IMR-90 (cell line): Measurements from ENCODE around the gene CMTM5. TPM values are rescaled to one million over a fixed set of nuclear protein-coding genes. Genes with fewer than 3 reads are reported as not detected.

Source experiments
- ATAC-seq: fragments of 200-7000 bp; cut with Tn5 transposase; 2 replicates; pipeline ENCODE4 v1.9.1; 2020; ENCODE audit warnings: low read depth, mild to moderate bottlenecking, moderate library complexity
- BruUV-seq: library from RNA; stranded (reverse); fragments of 400-500 nt; replicated peaks from 2 replicates; lab custom pipeline; 2021; lab: Mats Ljungman, UMichigan
- CTCF ChIA-PET: fragments of 300-600 bp; formaldehyde crosslinking; extraction: SDS; loops from one replicate; lab custom pipeline; 2021; ENCODE audit warnings: antibody characterized with exemption; lab: Yijun Ruan, JAX
- POLR2A ChIA-PET: fragments of 300-600 bp; sonication (Branson Sonifier 250); formaldehyde crosslinking; loops from one replicate; lab custom pipeline; 2022; ENCODE audit warnings: antibody characterized with exemption; ENCODE audit not compliant: unreplicated experiment; lab: Charles Lee
- DNase-seq: peaks from one replicate; pipeline ENCODE4 v3.0.0; 2013
- H2AFZ ChIP-seq: replicated peaks from 2 replicates; pipeline ENCODE3; 2013; ENCODE audit warnings: low read length, mild to moderate bottlenecking; ENCODE audit not compliant: poor library complexity
- H2AK5ac ChIP-seq: 2 replicates; pipeline ENCODE4 v1.6.1; 2013; ENCODE audit warnings: low read depth, low read length, inconsistent platforms
- H2AK9ac ChIP-seq: replicated peaks from 2 replicates; pipeline ENCODE3; 2013; ENCODE audit warnings: mild to moderate bottlenecking, low read depth, low read length, moderate library complexity; ENCODE audit not compliant: poor library complexity
- H2BK120ac ChIP-seq: 2 replicates; pipeline ENCODE4 v1.6.1; 2013; ENCODE audit warnings: low read depth, low read length, inconsistent platforms
- H2BK15ac ChIP-seq: 3 replicates; pipeline ENCODE4 v1.6.1; 2013; ENCODE audit warnings: low read depth, low read length, inconsistent platforms
- H2BK20ac ChIP-seq: 2 replicates; pipeline ENCODE4 v1.6.1; 2013; ENCODE audit warnings: low read depth, mild to moderate bottlenecking, inconsistent platforms, low read length, moderate library complexity
- H2BK5ac ChIP-seq: 2 replicates; pipeline ENCODE4 v1.6.1; 2013; ENCODE audit warnings: mild to moderate bottlenecking, low read depth, low read length, inconsistent platforms; ENCODE audit not compliant: poor library complexity, severe bottlenecking
- H3K14ac ChIP-seq: replicated peaks from 2 replicates; pipeline ENCODE4 v1.6.1; 2013; ENCODE audit warnings: low read depth, low read length, inconsistent platforms
- H3K18ac ChIP-seq: 2 replicates; pipeline ENCODE4 v1.6.1; 2013; ENCODE audit warnings: low read depth, low read length, control low read depth
- H3K23ac ChIP-seq: 2 replicates; pipeline ENCODE4 v1.6.1; 2013; ENCODE audit warnings: low read depth, low read length, inconsistent platforms
- H3K27ac ChIP-seq: 2 replicates; pipeline ENCODE4 v1.5.1; 2013; ENCODE audit warnings: mild to moderate bottlenecking, control low read depth, low read length; ENCODE audit not compliant: insufficient read depth
- H3K27me3 ChIP-seq: 2 replicates; pipeline ENCODE4 v1.6.1; 2013; ENCODE audit warnings: low read length; ENCODE audit not compliant: control insufficient read depth, insufficient read depth
- H3K36me3 ChIP-seq: 2 replicates; pipeline ENCODE4 v1.6.1; 2013; ENCODE audit warnings: low read length, mixed read lengths; ENCODE audit not compliant: control insufficient read depth, insufficient read depth
- H3K4ac ChIP-seq: 2 replicates; pipeline ENCODE4 v1.6.1; 2013; ENCODE audit warnings: low read depth, low read length, inconsistent platforms
- H3K4me1 ChIP-seq: 2 replicates; pipeline ENCODE4 v1.6.1; 2013; ENCODE audit warnings: low read length, mixed read lengths; ENCODE audit not compliant: control insufficient read depth, insufficient read depth
- H3K4me2 ChIP-seq: 2 replicates; pipeline ENCODE4 v1.6.1; 2013; ENCODE audit warnings: low read depth, mild to moderate bottlenecking, control low read depth, low read length, moderate library complexity
- H3K4me3 ChIP-seq: 2 replicates; pipeline ENCODE4 v1.5.1; 2013; ENCODE audit warnings: low read depth, mild to moderate bottlenecking, control low read depth, low read length, moderate library complexity; ENCODE audit not compliant: insufficient read depth
- H3K56ac ChIP-seq: 2 replicates; pipeline ENCODE4 v1.6.1; 2013; ENCODE audit warnings: low read length, inconsistent platforms; ENCODE audit not compliant: insufficient read depth; ENCODE audit errors: extremely low read depth
- H3K79me1 ChIP-seq, 2 experiments: 2 replicates each; pipeline ENCODE4 v1.6.1; 2013; ENCODE audit warnings: low read length in 2 of 2, inconsistent platforms in 1 of 2, low read depth in 1 of 2
- H3K9ac ChIP-seq: 2 replicates; pipeline ENCODE4 v1.6.1; 2013; ENCODE audit warnings: low read depth, low read length, control low read depth
- H3K9me1 ChIP-seq: 2 replicates; pipeline ENCODE4 v1.6.1; 2013; ENCODE audit warnings: low read length, inconsistent platforms; ENCODE audit not compliant: insufficient read depth
- H3K9me3 ChIP-seq: 2 replicates; pipeline ENCODE4 v1.6.1; 2013; ENCODE audit warnings: low read length; ENCODE audit not compliant: control insufficient read depth, insufficient read depth
- H4K20me1 ChIP-seq: 2 replicates; pipeline ENCODE4 v1.6.1; 2013; ENCODE audit warnings: low read length, inconsistent platforms; ENCODE audit not compliant: insufficient read depth
- H4K5ac ChIP-seq: 2 replicates; pipeline ENCODE4 v1.6.1; 2013; ENCODE audit warnings: mild to moderate bottlenecking, low read depth, low read length, control low read depth
- H4K8ac ChIP-seq, 2 experiments: 2 replicates each; pipeline ENCODE4 v1.6.1; 2013; ENCODE audit warnings: low read depth in 2 of 2, low read length in 2 of 2, control low read depth in 1 of 2, inconsistent platforms in 1 of 2
- H4K91ac ChIP-seq: 2 replicates; pipeline ENCODE4 v1.6.1; 2013; ENCODE audit warnings: low read depth, low read length, inconsistent platforms; ENCODE audit not compliant: insufficient read depth
- BHLHE40 ChIP-seq: fragments of 150-350 bp; IDR thresholded peaks from 2 replicates; pipeline ENCODE4 v1.6.1; 2016; ENCODE audit warnings: mild to moderate bottlenecking, low read depth, low read length
- CHD1 ChIP-seq: IDR thresholded peaks from 2 replicates; pipeline ENCODE4 v1.6.1; 2012; ENCODE audit warnings: low read depth, low read length, improper control_type of control experiment
- MAZ ChIP-seq: IDR thresholded peaks from 2 replicates; pipeline ENCODE4 v1.6.1; 2012; ENCODE audit warnings: low read depth, mild to moderate bottlenecking, low read length, improper control_type of control experiment, moderate library complexity, borderline replicate concordance
- MXI1 ChIP-seq: IDR thresholded peaks from 2 replicates; pipeline ENCODE4 v1.6.1; 2012; ENCODE audit warnings: low read depth, mild to moderate bottlenecking, low read length, moderate library complexity, borderline replicate concordance
- POLR2A ChIP-seq: IDR thresholded peaks from 2 replicates; pipeline ENCODE4 v1.6.1; 2012; ENCODE audit warnings: mild to moderate bottlenecking, low read depth, low read length
- WGBS, 2 experiments: methylation state at CpG; one replicate each; pipeline versions ENCODE4 v1.1.5 to v1.1.7; 2013; ENCODE audit warnings: missing lambda C conversion rate in 2 of 2; ENCODE audit not compliant: insufficient read length in 1 of 2; ENCODE audit errors: extremely low coverage in 2 of 2; 5-methylcytosine and 5-hydroxymethylcytosine counted together
- dilution Hi-C: fragments of 300-500 bp; cut with HindIII; formaldehyde crosslinking; loops from one replicate; pipeline ENCODE4 v1.14.3; 2018; ENCODE audit warnings: low sequenced_read_pairs; ENCODE audit not compliant: unreplicated experiment
- in situ Hi-C: fragments of 300-500 bp; cut with MboI; formaldehyde crosslinking; loops from 3 replicates; pipeline ENCODE4 v1.14.3; 2019; ENCODE audit warnings: low sequenced_read_pairs, inconsistent platforms, mixed read lengths
- intact Hi-C: fragments of 100-400 bp; cut with micrococcal nuclease; formaldehyde crosslinking; loops from 2 replicates; pipeline ENCODE4 v1.10.0; 2022
- polyA plus RNA-seq, 3 experiments: library from polyadenylated mRNA; depleted of rRNA; stranded (reverse); fragments of >200 nt; gene quantifications; 2 replicates each; pipeline ENCODE4 v1.2.3, GENCODE V29; 2012; ENCODE audit warnings: low replicate concordance in 1 of 3
- total RNA-seq: library from RNA; depleted of rRNA; stranded (reverse); fragments of >200 nt; gene quantifications from 2 replicates; pipeline ENCODE4 v1.2.3, GENCODE V29; 2012

The CMTM5 gene
- total and polyA plus RNA-seq, 2 of the 4 experiments (the other 2 are of a cell fraction): 0.07 TPM; not detected in 1

GRCh38 chr14:23365732-23366425, 11.0 kb upstream of the CMTM5 start:
- 0 out of 2 replicates have a peak overlapping the region, but pooled peaks have one; percentile 66 for H3K14ac ChIP-seq
- peak overlapping the region; percentile 27; the same call in 1 of the 2 replicates for H3K18ac ChIP-seq
- peak overlapping the region; percentile 60 for H2AK9ac ChIP-seq
- H3K9me3 ChIP-seq: no peaks in the 10 kb centered on the region
- H3K9me1 ChIP-seq: peaks cover 8% of the 10 kb centered on the region; the same call in 1 of the 2 replicates
- no peak overlapping the region for H2AK5ac ChIP-seq
- peak overlapping the region; percentile 66 for H4K91ac ChIP-seq
- no peaks in the 10 kb centered on the region for H3K36me3 ChIP-seq
- H2BK5ac ChIP-seq: peak overlapping the region; percentile 59
- H2BK15ac ChIP-seq: no peak overlapping the region
- POLR2A ChIA-PET: interaction anchor here (0.5 to 0.9 kb wide), 3 partner anchors 34 to 124 kb away, joined by 3 to 4 read pairs (median 3); partner anchors contain the start of gene PABPN1
- H3K27ac ChIP-seq: peak overlapping the region; percentile 98
- H3K56ac ChIP-seq: peak overlapping the region; percentile 38
- 0% methylated on average over 16 of the region's 51 CpGs; no CpG with 5 or more reads in 1 of the 2 experiments for WGBS, 2 experiments
- ATAC-seq (peak; percentile 80), DNase-seq (peak; percentile 72)
- no TSS peak for BruUV-seq
- CTCF ChIA-PET: interaction anchor here (1.5 kb wide), 1 partner anchor 13 kb away, joined by 5 read pairs; no protein-coding TSS in a partner anchor
- 0 out of 2 replicates have a peak, but pooled peaks have one; percentile 11 for TF ChIP-seq MXI1
- TF ChIP-seq MAZ: peak; percentile 11; the same call in 1 of the 2 replicates
- TF ChIP-seq POLR2A: 0 out of 2 replicates have a peak, but pooled peaks have one; percentile 28
- TF ChIP-seq BHLHE40: no peak
- TF ChIP-seq CHD1: no peak
- H2BK120ac ChIP-seq: no peak overlapping the region; the same call in 1 of the 2 replicates
- H3K4me3 ChIP-seq: peak overlapping the region; percentile 55
- H2BK20ac ChIP-seq: no peak overlapping the region
- H3K23ac ChIP-seq: peak overlapping the region; percentile 13; the same call in 1 of the 2 replicates
- H3K4me1 ChIP-seq: peaks cover 8% of the 10 kb centered on the region
- in situ Hi-C loops: no loop called here
- H3K4me2 ChIP-seq: peak overlapping the region; percentile 92
- H4K5ac ChIP-seq: peak overlapping the region; percentile 71; the same call in 1 of the 2 replicates
- intact Hi-C loops: loop anchor here (1.0 kb wide), 1 partner anchor 14 kb away; the partner anchor contains the start of gene SLC22A17
- H3K27me3 ChIP-seq: peaks cover 16% of the 10 kb centered on the region; the same call in 1 of the 2 replicates
- peaks cover 12% of the 10 kb centered on the region; the same call in 1 of the 2 replicates for H4K20me1 ChIP-seq
- H3K9ac ChIP-seq: peak overlapping the region; percentile 54
- peaks cover 10 to 35% of the 10 kb centered on the region in 2 experiments; a peak in 3 of 4 replicates for H3K79me1 ChIP-seq
- H2AFZ ChIP-seq: peak overlapping the region; percentile 88
- peak overlapping the region; percentile 77 for H3K4ac ChIP-seq
- H4K8ac ChIP-seq: peak overlapping the region; percentile 81 to 99; a peak in 3 of 4 replicates
- dilution Hi-C loops: no loop called here
